GM21390 (cell line): ENCODE data around the gene MYO5B.
"Not testable (repeated sequence)": the region's sequence is repeated elsewhere in the genome, so short reads cannot be mapped to it uniquely, and the experiment has no call there.

Source experiments
- ATAC-seq: cut with Tn5 transposase; IDR thresholded peaks from one replicate; pipeline ENCODE4 v1.9.1; 2021; ENCODE audit not compliant: unreplicated experiment

The MYO5B gene

DNA sequence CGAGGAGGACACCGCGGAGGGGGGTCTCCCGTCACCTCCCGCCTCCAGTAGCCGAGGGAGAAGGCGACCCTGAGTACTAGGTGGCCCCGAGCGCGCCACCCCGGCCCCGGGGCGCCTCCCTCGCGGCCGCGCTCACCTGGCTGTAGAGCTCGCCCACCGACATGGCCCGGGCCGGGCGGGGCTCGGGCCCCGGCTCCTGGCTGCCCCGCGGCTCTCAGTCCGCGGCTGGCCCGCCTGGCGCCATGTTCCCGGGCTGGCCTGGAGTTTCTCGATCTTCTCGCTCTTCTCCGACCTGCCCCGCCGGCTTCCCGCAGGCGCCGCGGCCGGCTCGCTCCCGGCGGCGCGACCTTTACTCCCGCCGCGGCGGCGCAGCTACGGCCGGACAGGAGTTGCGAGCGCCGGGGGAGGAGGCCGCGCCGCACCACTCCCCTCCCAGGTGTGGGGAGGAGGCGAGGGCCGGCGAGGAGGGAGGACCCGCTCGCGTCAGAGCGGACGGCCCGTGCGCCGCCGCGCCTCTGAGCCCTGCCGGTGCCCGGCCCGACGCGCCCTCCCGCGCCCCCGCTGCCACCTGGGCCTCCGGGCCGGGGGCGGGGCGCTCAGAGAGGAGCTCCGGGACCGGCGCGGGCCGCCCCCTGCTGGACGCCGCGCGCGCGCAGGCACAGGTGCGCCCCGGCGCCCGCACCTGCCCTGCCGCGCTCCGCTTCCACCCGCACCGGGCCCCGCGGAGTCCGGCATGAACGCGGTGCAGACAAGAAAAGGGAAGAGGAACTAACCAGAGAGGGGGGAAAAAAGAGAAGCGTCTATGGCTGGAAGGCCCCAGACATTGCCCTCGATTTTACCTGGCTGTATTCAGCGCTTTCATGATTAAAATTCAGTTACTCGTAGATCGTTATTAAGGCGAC is at the start of gene MYO5B:
Gene MYO5B, minus strand, starts transcription at position 517 of the 902 bp plus-strand sequence. Its CDS starts 354 bp downstream, at position 163.
- peak; percentile 71 for ATAC-seq

DNA sequence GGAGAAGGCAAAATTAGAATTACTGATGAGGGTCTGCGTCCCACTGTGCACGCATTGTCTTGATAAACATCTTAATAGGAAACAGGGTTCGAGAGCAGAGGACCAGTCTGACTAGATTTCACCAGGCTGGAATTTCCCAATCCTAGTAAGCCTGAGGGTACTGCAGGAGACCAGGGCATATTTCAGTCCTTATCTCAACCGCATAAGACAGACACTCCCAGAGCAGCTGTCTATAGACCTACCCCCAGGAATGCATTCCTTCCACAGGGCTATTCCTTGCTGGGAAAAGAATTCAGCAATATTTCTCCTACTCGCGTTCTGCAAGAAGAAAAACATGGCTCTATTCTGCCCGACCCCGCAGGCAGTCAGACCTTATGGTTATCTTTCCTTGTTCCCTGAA is 46.8 kb upstream of the MYO5B start:
- not testable (repeated sequence) for ATAC-seq

DNA sequence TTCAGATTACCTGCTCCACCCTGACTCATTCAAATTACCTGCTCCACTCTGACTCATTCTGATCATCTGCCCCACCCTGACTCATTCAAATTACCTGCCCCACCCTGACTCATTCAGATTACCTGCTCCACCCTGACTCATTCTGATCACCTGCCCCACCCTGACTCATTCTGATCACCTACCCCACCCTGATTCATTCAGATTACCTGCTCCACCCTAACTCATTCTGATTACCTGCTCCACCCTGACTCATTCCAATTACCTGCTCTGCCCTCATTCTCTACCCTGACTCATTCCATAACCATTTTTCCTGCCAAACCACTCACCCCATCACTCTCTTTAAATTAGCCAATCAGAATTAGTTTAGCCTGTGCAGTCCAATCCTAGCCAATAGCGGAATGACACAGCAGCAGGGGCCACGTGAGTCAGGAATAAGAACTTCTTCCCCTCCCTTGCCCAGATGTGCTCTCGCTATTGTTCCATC is 45.2 kb upstream of the MYO5B start:
- ATAC-seq = no peak

DNA sequence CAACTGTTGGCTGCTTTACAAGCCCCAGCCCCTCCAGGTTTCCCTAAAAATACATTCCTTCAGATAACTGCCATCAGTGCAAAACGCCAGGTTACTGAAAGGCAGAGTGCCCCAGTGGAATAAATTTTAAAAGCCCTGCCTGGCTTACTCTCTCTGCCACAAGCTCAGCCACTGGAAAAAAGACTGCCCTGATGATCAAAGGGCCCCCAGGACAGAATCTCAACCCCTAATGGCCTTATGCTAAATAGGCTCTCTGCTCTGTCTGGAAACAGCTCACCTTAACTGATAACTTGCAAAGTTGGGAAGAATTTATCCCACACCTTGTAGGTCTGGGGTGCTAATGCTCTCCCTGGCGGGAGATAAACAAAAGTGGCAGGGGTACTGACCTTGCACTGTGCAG is 37.5 kb upstream of the MYO5B start:
- no peak for ATAC-seq

DNA sequence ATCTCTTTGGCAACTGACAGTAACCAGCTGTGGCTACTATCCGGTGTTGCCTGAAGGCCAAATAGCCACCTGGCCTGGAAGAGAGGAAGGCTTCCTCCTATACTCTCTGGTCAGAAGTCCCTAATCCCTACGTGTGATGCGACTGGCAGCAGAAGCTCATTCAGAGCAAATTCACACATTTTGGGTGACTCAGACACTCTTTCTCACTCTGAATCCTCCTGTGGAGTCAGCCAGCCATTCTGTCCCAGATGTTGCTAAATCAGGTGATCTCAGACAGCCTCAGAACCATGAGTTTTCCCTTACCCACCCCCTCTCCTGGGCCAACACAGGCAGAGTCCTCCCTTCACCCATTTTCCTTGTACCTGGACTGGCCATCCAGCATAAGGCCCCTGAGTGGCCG is 36.7 kb upstream of the MYO5B start:
- ATAC-seq = no peak

DNA sequence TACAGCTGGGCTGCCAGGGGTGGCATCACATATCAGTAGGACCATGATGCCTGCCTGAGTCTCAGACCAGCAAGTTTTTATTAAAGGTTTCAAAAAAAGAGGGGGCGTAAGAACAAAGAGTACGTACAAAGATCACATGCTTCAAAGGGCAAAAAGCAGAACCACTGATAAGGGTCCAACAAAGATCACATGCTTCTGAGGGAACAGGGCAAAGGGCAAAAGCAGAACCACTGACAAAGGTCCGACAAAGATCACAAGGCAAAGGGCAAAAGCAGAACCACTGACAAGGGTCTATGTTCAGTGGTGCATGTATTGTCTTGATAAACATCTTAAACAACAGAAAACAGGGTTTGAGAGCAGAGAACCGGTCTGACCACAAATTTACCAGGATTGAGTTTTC is 25.3 kb upstream of the MYO5B start:
- ATAC-seq = not testable (repeated sequence)

DNA sequence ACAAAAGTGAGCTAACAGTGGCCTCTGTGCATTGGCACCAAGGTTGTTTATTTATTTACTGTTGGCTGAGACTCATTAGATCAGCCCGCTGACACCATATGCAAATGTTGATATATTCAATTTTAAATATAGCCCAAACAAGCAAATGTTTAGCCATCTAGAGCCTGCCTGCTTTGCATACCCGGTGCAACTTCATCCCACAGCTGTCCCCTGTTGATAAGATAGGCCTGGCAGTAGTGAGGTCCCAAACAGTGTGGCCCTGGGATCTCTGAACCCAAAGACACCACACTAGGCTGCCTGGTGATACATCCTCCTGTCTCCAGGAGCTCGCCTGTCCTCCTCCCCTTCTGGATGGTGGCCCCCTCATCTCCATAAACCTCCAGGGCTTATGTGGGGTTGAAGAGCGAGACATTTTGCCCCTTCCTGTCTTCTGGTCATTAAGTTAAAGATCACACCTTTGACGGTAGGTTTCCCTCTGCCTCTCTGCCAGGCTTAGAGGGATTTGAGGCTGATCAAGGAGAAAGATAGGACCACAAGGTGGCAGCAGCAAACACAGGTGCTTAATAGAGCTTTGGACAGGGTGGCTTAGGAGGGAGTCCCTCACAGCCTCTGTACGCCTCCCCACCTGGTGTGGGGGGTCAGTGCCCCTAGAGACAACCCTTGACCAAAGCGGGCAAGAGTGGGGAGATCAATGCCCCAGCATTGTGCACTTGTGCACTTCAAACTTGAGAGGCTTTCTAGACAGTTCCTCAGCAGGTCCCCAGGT is 23.7 kb upstream of the MYO5B start:
- peak; percentile 63 for ATAC-seq

DNA sequence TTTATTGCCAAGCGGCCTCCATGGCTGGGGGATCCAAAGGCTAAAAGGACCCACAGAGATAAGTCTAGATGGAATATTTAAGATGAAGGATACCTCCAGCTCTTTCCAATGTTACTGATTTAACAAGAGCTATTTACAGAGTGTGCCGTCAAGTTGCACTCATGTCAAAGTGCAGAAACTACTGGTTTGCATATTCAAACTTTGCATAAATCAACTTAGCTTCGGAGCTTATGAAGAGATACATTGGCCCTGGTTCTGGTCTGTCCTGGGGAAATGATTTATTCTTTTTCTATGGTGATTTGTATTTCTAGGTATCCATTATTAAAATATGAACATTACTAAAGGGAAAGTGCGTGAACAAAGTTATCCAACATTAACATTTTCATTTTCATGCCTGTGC is 14.4 kb upstream of the MYO5B start:
- ATAC-seq = no peak

DNA sequence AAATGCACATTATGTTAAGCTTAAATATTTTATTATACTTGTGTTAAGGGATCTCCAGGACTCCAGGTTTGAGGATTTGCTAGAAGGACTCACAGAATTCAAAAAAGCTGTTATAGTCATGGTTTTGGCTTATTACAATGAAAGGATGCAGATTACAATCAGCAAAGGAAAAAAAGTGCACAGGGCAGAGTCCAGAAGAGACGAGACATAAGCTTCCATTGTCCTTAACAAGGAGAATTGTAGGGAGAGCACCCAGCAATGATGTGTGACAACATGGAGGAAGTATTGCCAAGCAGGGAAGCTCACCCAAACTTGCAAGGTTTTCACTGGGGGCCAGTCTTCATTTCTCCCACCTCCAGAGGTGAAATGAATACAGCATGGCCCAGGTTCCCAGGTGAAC is 12.8 kb upstream of the MYO5B start:
- no peak for ATAC-seq

DNA sequence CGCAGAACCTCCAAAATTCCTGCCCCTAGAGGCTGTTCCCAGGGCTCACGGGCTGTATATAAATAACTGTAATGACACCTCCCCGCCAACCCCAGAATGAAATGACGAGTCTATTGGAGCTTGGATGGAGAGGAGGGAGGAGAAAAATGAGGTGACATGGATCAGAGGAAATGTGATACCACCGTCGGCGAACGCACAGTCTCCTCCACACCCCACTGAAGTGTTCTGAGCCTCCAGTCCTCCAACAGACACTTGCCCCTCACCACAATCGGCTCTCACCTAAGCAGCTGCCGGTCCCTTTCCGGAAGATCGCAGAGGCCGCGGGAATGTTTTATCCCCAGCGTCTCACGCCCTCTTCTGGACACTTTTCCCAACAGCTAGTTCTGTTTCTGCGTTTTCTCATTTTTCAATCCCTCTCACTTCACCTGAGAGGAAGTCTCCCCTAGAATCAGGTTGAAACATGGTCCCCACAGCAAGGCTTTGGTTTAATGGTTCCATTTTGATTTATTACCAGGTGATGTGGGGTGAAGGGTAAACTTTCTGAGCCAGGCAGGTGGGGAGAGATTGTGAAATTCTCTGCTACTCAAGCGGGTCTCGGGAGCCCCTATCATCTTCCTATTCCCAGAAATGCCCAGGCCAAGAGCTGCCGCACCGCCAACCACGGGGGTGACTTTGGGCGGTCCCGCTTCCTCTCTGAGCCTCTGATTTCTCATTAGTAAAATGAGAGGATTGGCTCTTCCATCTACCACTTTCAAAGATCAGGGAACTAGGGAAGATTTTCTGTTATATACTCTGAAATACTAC is 9.1 kb upstream of the MYO5B start:
- no peak for ATAC-seq

DNA sequence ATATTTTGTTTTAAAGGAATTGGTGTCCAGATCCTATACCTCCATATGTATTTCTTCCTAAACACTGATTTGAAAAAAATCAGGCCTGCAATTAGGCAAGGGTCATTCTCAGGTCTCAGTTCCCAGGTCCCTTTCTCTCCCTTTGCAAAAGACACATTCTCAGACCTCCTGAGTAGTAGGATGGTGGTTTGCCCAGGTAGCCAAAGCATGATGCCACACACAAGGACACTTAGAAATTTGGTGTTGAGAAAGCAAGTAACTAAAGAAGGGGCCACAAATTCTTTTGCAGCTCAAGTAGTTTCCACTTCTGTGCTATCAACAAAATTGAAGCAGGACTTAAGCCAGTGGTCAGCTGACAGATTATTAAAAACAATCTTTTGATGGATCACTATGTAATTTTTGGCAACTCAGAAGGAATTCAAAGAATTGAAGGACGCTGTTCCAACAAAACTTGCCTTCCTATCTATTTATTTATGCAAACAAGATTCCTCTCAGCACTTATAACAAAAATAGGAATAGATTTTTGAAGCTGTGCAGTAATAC is 6.6 kb upstream of the MYO5B start:
- ATAC-seq = no peak

DNA sequence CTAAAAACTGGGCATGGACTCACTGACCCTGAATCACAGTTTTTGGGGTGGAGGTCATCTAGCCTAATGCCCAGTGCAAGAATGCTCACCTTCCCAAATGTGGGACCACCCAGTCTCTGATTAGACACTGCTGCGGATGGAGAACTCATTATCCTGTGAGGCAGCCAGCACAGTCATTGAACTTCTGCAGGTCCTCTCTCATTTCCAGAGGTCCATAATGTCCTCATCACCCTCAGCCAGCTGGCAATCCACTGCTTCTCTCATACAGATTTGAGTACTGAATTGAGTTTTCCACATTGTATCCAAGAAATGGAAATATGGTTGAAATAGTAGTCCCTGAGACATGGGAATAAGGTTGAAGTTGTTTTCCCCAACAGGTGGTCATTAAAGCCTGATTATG is 5.0 kb upstream of the MYO5B start:
- ATAC-seq = no peak

DNA sequence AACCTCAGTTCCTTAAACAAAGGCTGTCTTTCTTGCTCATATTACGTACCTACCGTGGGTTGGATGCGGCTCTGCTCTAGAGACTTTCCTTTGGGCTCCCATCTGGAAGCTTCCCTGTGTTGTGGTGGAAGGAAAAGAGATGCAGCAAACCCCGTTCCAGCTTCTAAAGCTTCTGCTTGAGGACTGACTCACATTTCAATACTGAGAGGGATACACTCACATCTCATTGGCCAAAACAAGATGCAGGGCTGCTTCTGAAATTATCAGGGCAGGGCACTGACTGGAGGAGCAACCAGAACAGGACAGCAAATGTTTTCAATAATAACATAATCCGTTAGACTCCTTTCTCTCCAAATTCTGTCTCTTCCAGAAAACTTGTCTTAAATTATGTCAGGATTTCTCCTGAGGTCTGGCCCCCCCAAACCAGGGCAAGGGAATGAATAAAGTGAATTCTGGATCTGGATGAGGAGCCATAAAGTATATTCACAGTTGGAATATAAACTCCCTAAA is 4.5 kb upstream of the MYO5B start:
- no peak for ATAC-seq

DNA sequence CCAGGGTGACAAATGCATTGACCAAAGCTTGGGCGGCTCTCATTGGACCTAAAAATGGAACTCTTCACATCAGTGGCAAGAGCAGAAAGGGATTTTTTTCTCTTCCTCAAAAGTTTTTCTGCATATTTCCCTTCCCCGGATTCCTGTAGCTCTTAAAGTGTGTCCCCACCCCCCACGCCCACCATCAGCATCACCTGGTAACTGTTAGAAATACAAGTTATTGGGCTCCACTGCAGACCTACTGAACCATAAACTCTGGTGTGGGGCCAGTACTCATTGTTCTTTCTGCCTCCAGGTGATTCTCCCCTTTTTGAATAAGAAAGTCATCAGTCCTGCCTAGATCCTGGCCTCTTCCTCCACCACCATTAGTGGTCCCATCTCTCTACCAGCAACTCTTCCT is 1.3 kb upstream of the MYO5B start:
- no peak for ATAC-seq

DNA sequence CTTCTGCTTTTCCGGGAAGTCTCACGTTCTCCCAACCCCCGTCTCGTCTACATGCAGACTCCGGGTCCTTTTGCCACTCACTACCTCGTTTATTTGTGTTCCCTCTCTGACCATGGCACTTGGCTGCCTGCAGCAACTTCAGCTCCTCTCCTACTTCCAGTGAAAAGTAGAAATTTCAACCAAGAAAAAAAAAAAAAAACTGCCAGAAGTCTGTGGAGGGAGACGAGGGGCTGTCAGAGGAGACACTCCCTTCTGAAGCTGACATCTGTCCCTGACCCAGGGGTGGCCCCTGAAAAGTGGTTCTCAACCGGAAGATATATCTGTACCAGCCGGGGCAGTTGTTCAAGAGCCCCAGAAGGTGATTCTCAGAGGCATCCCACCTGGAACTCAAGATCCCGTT is 742 bp upstream of the MYO5B start:
- no peak for ATAC-seq

DNA sequence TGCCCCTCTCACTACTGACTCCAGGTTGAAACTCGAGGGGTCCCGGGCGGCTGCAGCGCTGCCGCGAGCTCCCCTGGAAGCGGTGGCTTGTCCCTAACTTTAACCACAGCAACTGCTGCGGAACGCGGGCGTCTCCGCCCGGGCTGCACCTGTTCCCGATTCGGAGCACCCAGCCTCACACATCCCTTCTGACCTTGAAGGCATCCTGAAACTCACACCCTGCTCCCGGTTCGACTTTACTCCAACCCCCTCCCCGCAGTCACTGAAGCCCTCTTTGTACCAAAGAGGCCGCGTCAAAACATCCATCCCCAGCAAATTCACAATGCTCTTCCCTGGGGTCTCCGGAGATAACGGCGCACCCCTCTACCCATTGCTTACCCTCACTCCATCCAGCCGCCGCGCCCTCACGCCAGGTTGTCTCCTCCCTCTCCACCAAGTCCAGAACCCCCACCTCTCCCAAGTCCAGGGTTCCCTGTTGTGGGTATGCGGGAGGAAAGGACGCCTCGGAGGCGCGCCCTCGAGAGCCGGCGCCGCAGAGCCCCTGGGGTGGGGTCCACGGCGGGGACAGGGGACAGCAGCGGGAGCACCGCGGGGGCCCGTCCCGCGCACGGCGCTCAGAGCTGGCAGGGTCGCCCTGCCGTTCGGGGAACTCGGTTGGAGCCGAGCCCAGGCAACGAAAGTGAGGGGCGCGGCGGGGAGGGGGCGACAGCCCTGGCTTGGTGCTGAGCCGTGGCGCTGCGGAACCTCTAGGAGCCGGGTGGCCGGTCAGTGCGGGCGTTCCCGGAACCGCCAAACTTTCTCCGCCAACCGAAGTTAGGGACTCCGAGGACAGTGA is 934 bp downstream of the MYO5B start:
- ATAC-seq = no peak

DNA sequence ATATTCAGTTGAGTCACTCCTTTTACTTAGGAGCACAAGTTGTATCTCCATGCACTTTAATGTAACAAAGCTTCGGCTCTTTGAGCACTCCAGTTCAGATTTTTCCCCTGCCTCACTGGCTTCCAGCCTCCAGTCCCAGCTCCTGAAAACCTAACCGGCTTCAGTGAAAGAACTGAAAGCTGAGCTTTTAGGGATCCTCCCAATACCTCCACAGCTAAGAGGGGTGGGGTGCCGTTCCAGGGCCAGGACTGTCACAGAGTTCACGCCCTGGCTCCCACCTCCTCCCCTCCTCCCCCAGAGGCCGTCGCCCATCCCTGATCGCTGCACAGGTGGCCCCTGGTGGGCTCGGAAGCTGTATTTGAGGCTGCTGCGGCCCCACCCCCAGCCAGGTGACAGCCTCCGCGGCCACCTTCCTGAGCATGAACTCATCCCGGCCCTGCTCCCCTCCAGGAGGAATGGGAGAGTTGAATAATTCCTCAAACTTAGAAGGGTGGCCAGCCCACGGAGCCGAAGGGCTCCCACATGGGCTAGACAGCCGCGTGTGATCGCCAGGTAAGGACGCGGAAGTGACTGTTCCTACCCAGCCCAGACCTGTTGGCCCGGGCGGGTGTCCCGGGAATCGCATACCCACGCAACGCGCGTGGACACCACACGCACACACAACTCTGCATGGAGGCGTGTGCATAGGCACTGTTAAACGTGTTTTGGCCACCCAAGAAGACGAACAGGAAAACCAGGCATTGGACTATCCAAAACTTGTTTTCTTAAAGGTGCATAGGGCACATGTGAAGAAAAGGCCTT is 1.8 kb downstream of the MYO5B start:
- ATAC-seq = no peak

DNA sequence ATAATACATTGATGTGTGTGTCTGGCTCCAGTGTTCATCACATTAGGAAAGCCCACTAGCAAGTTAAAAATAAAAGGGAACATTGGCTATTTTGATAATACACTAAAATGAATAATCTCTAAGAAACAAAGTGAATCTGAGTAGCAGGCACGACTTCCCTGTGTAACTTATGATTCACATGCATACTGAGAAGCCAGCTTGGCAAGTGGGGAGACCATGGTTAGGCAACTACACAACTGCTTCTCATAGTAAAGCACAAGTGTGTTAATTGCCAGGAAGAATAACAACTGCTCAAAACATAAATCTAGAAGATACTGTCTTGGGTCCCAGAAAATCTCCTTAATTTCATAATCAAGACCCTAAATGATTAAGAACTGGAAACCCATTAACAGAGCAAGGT is 4.0 kb downstream of the MYO5B start:
- ATAC-seq = no peak

DNA sequence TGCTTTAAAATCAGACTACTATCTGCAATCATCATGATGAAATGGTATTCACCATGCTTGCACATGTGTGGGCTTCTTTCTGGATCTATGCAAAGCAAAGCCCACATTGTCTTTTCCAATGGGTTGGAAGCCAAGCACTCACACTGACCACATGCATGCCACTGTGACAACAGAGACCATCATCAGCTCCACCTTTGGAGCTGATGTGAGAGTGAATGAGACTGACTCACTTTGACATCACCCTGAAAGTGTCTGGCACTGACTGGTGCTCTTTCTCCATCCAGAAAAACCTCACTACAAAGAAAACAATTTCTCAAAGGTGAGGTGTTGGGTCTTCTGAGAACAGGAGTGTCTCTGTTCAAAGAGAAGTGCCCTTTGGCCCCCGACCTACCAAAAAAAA is 4.7 kb downstream of the MYO5B start:
- no peak for ATAC-seq
